Stimulated activated naive CD8-positive, alpha-beta T cell treated with anti-CD3 and anti-CD28 coated beads, Interleukin-15, Interleukin-2, amounts not matched to agents 100 U/mL and 50 U/mL, for 24 hours (primary cell): ENCODE data around the gene VIP.
"Not testable (repeated sequence)": the region's sequence is repeated elsewhere in the genome, so short reads cannot be mapped to it uniquely, and the experiment has no call there.

Experiments
- ATAC-seq: fragments of 150-1000 bp; cut with Tn5 transposase; one replicate; pipeline ENCODE4 v1.10.0; 2021
- DNase-seq: peaks from one replicate; pipeline ENCODE4 v3.0.0; 2021

The VIP gene

GRCh38 chr6:152750694-152751093 lies at the start of gene VIP:
Gene VIP, plus strand, starts transcription at chr6:152750797. Its CDS starts 1,381 bp downstream, at chr6:152752178.
- DNase-seq (no peak), ATAC-seq (no peak)

GRCh38 chr6:152701081-152701862 lies 49.3 kb upstream of the VIP start:
- DNase-seq (no peak), ATAC-seq (no peak)

GRCh38 chr6:152701863-152702401 lies 48.7 kb upstream of the VIP start:
- DNase-seq (no peak), ATAC-seq (no peak)

- ATAC-seq, DNase-seq: not testable (repeated sequence)
These were observed 46.8 kb upstream of the VIP start for GRCh38 chr6:152703750-152704149.

GRCh38 chr6:152705327-152705726 lies 45.3 kb upstream of the VIP start:
- DNase-seq (no peak), ATAC-seq (no peak)

GRCh38 chr6:152716322-152716721 lies 34.3 kb upstream of the VIP start:
- ATAC-seq: no peak
- DNase-seq: no peak

GRCh38 chr6:152720974-152721373 lies 29.6 kb upstream of the VIP start:
- no peak for ATAC-seq
- DNase-seq: no peak

- ATAC-seq (no peak), DNase-seq (no peak)
These were observed 28.6 kb upstream of the VIP start for GRCh38 chr6:152721956-152722355.

- ATAC-seq (no peak), DNase-seq (no peak)
These were observed 27.2 kb upstream of the VIP start for GRCh38 chr6:152723398-152723797.

- ATAC-seq (no peak), DNase-seq (no peak)
These were observed 24.3 kb upstream of the VIP start for GRCh38 chr6:152726313-152726712.

- DNase-seq (no peak), ATAC-seq (no peak)
These were observed 23.1 kb upstream of the VIP start for GRCh38 chr6:152727507-152727906.

- DNase-seq: no peak
These were observed 16.0 kb upstream of the VIP start for GRCh38 chr6:152734630-152735029.

GRCh38 chr6:152736687-152737273 lies 13.8 kb upstream of the VIP start:
- ATAC-seq (no peak), DNase-seq (no peak)

More at GRCh38 chr6:152734630-152735029, 16.0 kb upstream of the VIP start:
- no peak for ATAC-seq

GRCh38 chr6:152745509-152746171 lies 5.0 kb upstream of the VIP start:
- DNase-seq (no peak), ATAC-seq (no peak)

GRCh38 chr6:152746172-152746553 lies 4.4 kb upstream of the VIP start:
- ATAC-seq: no peak
- DNase-seq: no peak

GRCh38 chr6:152748843-152749242 lies 1.8 kb upstream of the VIP start:
- ATAC-seq (no peak), DNase-seq (no peak)

GRCh38 chr6:152749336-152749735 lies 1.3 kb upstream of the VIP start:
- no peak for ATAC-seq
- DNase-seq: no peak

- no peak for ATAC-seq
- no peak for DNase-seq
These were observed 14.7 kb downstream of the VIP start for GRCh38 chr6:152765331-152765730.

- ATAC-seq: no peak
- DNase-seq: no peak
These were observed 18.6 kb downstream of the VIP start for GRCh38 chr6:152769159-152769558.

GRCh38 chr6:152769993-152770392 lies 19.4 kb downstream of the VIP start:
- no peak for DNase-seq
- no peak for ATAC-seq

GRCh38 chr6:152771061-152771687 lies 20.6 kb downstream of the VIP start:
- DNase-seq: no peak
- ATAC-seq: no peak

- DNase-seq (no peak), ATAC-seq (no peak)
These were observed 24.8 kb downstream of the VIP start for GRCh38 chr6:152775428-152775827.

- no peak for DNase-seq
- no peak for ATAC-seq
These were observed 26.2 kb downstream of the VIP start for GRCh38 chr6:152776833-152777232.
